Measurements from ENCODE around the gene SMIM22.

DNA sequence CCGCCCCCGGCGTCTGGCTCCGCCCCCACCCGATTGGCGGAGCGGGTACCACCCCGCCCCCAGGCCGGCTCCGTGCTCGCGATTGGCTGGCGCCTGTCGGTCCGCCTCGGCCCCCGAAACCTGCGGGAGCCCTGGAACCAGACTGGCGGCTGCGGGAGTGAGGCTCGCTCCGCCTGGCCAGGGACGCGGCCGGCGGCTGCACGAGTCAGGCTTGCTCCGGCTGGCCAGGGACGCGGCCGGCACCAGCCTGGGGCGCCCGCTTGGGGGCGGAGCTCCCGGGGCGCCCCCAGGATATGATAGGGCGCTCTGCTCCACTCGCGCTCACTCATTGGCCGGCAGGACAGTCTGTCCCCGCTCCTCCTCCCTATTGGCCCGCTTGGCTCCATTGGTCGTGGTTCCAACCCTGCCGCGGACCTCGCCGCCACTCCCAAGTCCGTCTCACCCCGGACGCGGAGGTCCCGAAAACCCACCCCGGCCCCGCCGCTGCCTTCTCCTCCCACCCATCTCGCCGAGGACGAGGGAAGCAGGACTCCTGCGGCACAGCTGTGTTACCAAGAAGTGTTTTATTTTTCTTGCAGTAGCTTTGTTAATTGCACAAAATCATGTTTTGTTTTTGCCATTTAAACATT lies 7.6 kb downstream of the SMIM22 start:
- TF ChIP-seq, protein P1, sequence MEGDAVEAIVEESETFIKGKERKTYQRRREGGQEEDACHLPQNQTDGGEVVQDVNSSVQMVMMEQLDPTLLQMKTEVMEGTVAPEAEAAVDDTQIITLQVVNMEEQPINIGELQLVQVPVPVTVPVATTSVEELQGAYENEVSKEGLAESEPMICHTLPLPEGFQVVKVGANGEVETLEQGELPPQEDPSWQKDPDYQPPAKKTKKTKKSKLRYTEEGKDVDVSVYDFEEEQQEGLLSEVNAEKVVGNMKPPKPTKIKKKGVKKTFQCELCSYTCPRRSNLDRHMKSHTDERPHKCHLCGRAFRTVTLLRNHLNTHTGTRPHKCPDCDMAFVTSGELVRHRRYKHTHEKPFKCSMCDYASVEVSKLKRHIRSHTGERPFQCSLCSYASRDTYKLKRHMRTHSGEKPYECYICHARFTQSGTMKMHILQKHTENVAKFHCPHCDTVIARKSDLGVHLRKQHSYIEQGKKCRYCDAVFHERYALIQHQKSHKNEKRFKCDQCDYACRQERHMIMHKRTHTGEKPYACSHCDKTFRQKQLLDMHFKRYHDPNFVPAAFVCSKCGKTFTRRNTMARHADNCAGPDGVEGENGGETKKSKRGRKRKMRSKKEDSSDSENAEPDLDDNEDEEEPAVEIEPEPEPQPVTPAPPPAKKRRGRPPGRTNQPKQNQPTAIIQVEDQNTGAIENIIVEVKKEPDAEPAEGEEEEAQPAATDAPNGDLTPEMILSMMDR (IDR thresholded peaks at IDR 0.05; ENCODE audit: insufficient read depth, low read depth, low read length) = no peak
- TF ChIP-seq EZH2 (IDR thresholded peaks at IDR 0.05; ENCODE audit: insufficient read depth, low read length) = no peak
